B cell (primary cell): ENCODE data around the gene TXNRD1.

Source experiments
- CTCF ChIP-seq: fragments of 200-600 bp; IDR thresholded peaks from one replicate; pipeline ENCODE4 v1.8.0; 2022; ENCODE audit warnings: antibody characterized with exemption, mild to moderate bottlenecking
- EZH2 ChIP-seq: IDR thresholded peaks from 2 replicates; pipeline ENCODE4 v1.6.1; 2012; ENCODE audit warnings: borderline replicate concordance, low read depth, mild to moderate bottlenecking, moderate library complexity, low read length; ENCODE audit not compliant: insufficient read depth, poor library complexity, severe bottlenecking

- TF ChIP-seq EZH2 (no peak), CTCF (no peak)
These were observed 19.4 kb downstream of the TXNRD1 start for GRCh38 chr12:104234926-104235499.
